GM12801 (cell line): ENCODE measurements around the gene ANKRD50.

Experiments
- CTCF ChIP-seq: IDR thresholded peaks from one replicate; pipeline ENCODE4 v1.5.1; 2011; ENCODE audit warnings: control low read depth; ENCODE audit not compliant: insufficient read length; ENCODE audit errors: extremely low read depth

ANKRD50 gene

GRCh38 chr4:124743711-124744110 lies 31.2 kb upstream of the ANKRD50 start:
- TF ChIP-seq CTCF: no peak

- no peak for TF ChIP-seq CTCF
These were observed 28.0 kb upstream of the ANKRD50 start for GRCh38 chr4:124740501-124740900.

GRCh38 chr4:124738994-124739393 lies 26.5 kb upstream of the ANKRD50 start:
- no peak for TF ChIP-seq CTCF

DNA sequence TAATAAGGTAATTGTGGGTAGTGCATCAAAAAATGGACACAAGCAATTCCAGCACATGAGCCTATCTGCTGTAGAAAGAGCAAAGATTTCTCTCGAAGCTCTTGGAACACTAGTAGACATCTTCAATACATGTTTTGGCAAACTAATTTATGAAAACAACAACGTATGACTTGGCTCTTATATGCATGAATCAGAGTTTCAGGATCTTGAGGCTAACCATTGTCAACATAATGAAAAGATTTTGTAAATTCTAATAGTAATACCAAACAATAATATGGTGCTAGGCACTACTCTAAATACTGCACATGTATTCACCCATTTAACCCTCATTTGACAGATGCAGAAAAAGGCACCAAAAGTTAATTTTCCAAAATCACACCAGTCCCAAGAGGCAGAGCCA lies 25.1 kb upstream of the ANKRD50 start:
- TF ChIP-seq CTCF: no peak

GRCh38 chr4:124736526-124736925 lies 24.0 kb upstream of the ANKRD50 start:
- TF ChIP-seq CTCF: no peak

- no peak for TF ChIP-seq CTCF
These were observed 14.9 kb upstream of the ANKRD50 start for GRCh38 chr4:124727331-124727890.

- TF ChIP-seq CTCF: no peak
These were observed 13.7 kb upstream of the ANKRD50 start for GRCh38 chr4:124726269-124726668.
